Measurements from ENCODE around the gene HS6ST1.

GRCh38 chr2:128235581-128235980, 83.1 kb downstream of the HS6ST1 start:
- TF ChIP-seq POLR2A (IDR thresholded peaks at IDR 0.05; ENCODE audit: low read depth, low read length), result no peak
- no peak for TF ChIP-seq POLR2AphosphoS5 (IDR thresholded peaks at IDR 0.05; ENCODE audit: low read depth, low read length)

Data from GM12891 (cell line).